ENCODE measurements around the gene TNFSF10. TPM values are rescaled to one million over a fixed set of nuclear protein-coding genes. Genes with fewer than 3 reads are reported as not detected.

The TNFSF10 gene
- total and polyA plus RNA-seq, 2 of the 4 experiments (the other 2 are of a cell fraction), result 0.63 to 1.3 TPM

GRCh38 chr3:172475703-172476102 lies 47.5 kb downstream of the TNFSF10 start:
- Histone ChIP-seq H2BK20ac (ENCODE audit: low read depth, low read length) (no peak overlapping the region), H3K79me1 (ENCODE audit: low read depth in 1 of 2, low read length in 2 of 2) (no peaks in the 10 kb centered on the region), H4K91ac (ENCODE audit: insufficient read depth, low read depth, low read length) (no peak overlapping the region), H3K9me1 (ENCODE audit: insufficient read depth, low read length) (no peaks in the 10 kb centered on the region; the same call in 1 of the 2 replicates), H3K4ac (ENCODE audit: low read depth, low read length) (no peak overlapping the region), H4K20me1 (ENCODE audit: insufficient read depth, low read length) (no peaks in the 10 kb centered on the region), H3K9ac (ENCODE audit: low read depth, low read length) (no peak overlapping the region), H2BK5ac (ENCODE audit: low read depth, low read length, poor library complexity, severe bottlenecking) (no peak overlapping the region), H2AK5ac (ENCODE audit: low read depth, low read length) (no peak overlapping the region), H4K8ac (ENCODE audit: low read depth in 2 of 2, low read length in 2 of 2) (no peak overlapping the region), H3K14ac (replicated peaks; ENCODE audit: low read depth, low read length) (no peak overlapping the region), H2AFZ (replicated peaks; ENCODE audit: low read length, poor library complexity) (no peak overlapping the region), H3K56ac (ENCODE audit: extremely low read depth, insufficient read depth, low read length) (no peak overlapping the region), H3K27ac (ENCODE audit: insufficient read depth, low read length) (no peak overlapping the region), H4K5ac (ENCODE audit: low read depth, low read length) (no peak overlapping the region), H3K27me3 (ENCODE audit: control insufficient read depth, insufficient read depth, low read length) (no peaks in the 10 kb centered on the region; the same call in none of the 2 replicates), H3K36me3 (ENCODE audit: control insufficient read depth, insufficient read depth, low read length) (no peaks in the 10 kb centered on the region), H3K23ac (ENCODE audit: low read depth, low read length) (no peak overlapping the region), H3K18ac (ENCODE audit: low read depth, low read length) (no peak overlapping the region), H2BK15ac (ENCODE audit: low read depth, low read length) (no peak overlapping the region), H3K9me3 (ENCODE audit: control insufficient read depth, insufficient read depth, low read length) (no peaks in the 10 kb centered on the region), H3K4me2 (ENCODE audit: low read depth, low read length) (no peak overlapping the region), H2BK120ac (ENCODE audit: low read depth, low read length) (no peak overlapping the region), H3K4me3 (ENCODE audit: insufficient read depth, low read depth, low read length) (no peak overlapping the region), H2AK9ac (replicated peaks; ENCODE audit: low read depth, low read length, poor library complexity) (no peak overlapping the region), H3K4me1 (ENCODE audit: control insufficient read depth, insufficient read depth, low read length) (no peaks in the 10 kb centered on the region; the same call in 1 of the 2 replicates)
- intact Hi-C loops (cut with micrococcal nuclease), result loop anchor here (2.0 to 5.0 kb wide), 2 partner anchors 118 to 829 kb away; no protein-coding TSS in a partner anchor
- dilution Hi-C loops (cut with HindIII; ENCODE audit: low sequenced_read_pairs, unreplicated experiment), result no loop called here
- ChIA-PET CTCF (interaction anchor here (0.6 kb wide), 1 partner anchor 1362 kb away, joined by 4 read pairs; no protein-coding TSS in a partner anchor), POLR2A (ENCODE audit: unreplicated experiment) (no interaction called here)
- no peak for TF ChIP-seq CHD1 (IDR thresholded peaks at IDR 0.05; ENCODE audit: low read depth, low read length)
- TF ChIP-seq MAFK (IDR thresholded peaks at IDR 0.05; ENCODE audit: low read depth, low read length), result no peak
- no peak for TF ChIP-seq RCOR1 (IDR thresholded peaks at IDR 0.05; ENCODE audit: insufficient replicate concordance, low read length)
- TF ChIP-seq RFX5 (IDR thresholded peaks at IDR 0.05; ENCODE audit: low read depth, low read length), result no peak
- TF ChIP-seq POLR2A (IDR thresholded peaks at IDR 0.05; ENCODE audit: low read depth, low read length), result no peak
- no peak for TF ChIP-seq MAZ (IDR thresholded peaks at IDR 0.05; ENCODE audit: borderline replicate concordance, low read depth, low read length)
- TF ChIP-seq NFE2L2 (IDR thresholded peaks at IDR 0.05; ENCODE audit: low read depth, low read length), result no peak
- TF ChIP-seq CTCF (conservative IDR thresholded peaks at IDR 0.05; ENCODE audit: low read depth, low read length), result no peak
- no peak for TF ChIP-seq CEBPB (IDR thresholded peaks at IDR 0.05; ENCODE audit: low read depth, low read length)
- TF ChIP-seq MXI1 (IDR thresholded peaks at IDR 0.05; ENCODE audit: borderline replicate concordance, low read depth, low read length), result no peak
- TF ChIP-seq BHLHE40 (IDR thresholded peaks at IDR 0.05; ENCODE audit: low read depth, low read length), result no peak
- TF ChIP-seq USF2 (IDR thresholded peaks at IDR 0.05; ENCODE audit: low read depth, low read length), result no peak
- TF ChIP-seq SMC3 (IDR thresholded peaks at IDR 0.05; ENCODE audit: low read depth, low read length), result no peak
- TF ChIP-seq RAD21 (IDR thresholded peaks at IDR 0.05; ENCODE audit: low read length), result no peak
- no peak for TF ChIP-seq FOS (IDR thresholded peaks at IDR 0.05; ENCODE audit: low read depth, low read length)
- no peak for TF ChIP-seq ELK1 (IDR thresholded peaks at IDR 0.05; ENCODE audit: borderline replicate concordance, low read depth, low read length)
- no CpG with 5 or more reads among the region's 5 CpGs for WGBS, 2 experiments (ENCODE audit: extremely low coverage in 2 of 2, insufficient read length in 1 of 2)
- in situ Hi-C loops (cut with MboI; ENCODE audit: low sequenced_read_pairs), result loop anchor here (10.0 kb wide), 1 partner anchor 831 kb away; no protein-coding TSS in a partner anchor
- DNase-seq (no peak), ATAC-seq (ENCODE audit: low read depth) (no peak)
- no TSS peak for BruUV-seq (replicated peaks)
